HG03432 (cell line): ENCODE results near the gene SEPTIN11.

Experiments used
- ATAC-seq: cut with Tn5 transposase; IDR thresholded peaks from one replicate; pipeline ENCODE4 v1.9.1; 2021; ENCODE audit warnings: mild to moderate bottlenecking, moderate library complexity; ENCODE audit not compliant: unreplicated experiment

SEPTIN11 gene

GRCh38 chr4:76949276-76950051, at the start of gene SEPTIN11:
TSS of gene SEPTIN11 (plus strand) at chr4:76949752. CDS start at chr4:76949904, 152 bp downstream.
- peak; percentile 78 for ATAC-seq

- ATAC-seq: no peak
Observed at GRCh38 chr4:76902233-76902890, 47.2 kb upstream of the SEPTIN11 start.

- ATAC-seq: no peak
Observed at GRCh38 chr4:76904646-76905190, 44.8 kb upstream of the SEPTIN11 start.

- ATAC-seq: no peak
Observed at GRCh38 chr4:76905521-76905920, 44.0 kb upstream of the SEPTIN11 start.

- ATAC-seq: no peak
Observed at GRCh38 chr4:76909711-76910110, 39.8 kb upstream of the SEPTIN11 start.

- no peak for ATAC-seq
Observed at GRCh38 chr4:76920715-76921114, 28.8 kb upstream of the SEPTIN11 start.

GRCh38 chr4:76923619-76924357, 25.8 kb upstream of the SEPTIN11 start:
- no peak for ATAC-seq

GRCh38 chr4:76926841-76927240, 22.7 kb upstream of the SEPTIN11 start:
- ATAC-seq: no peak

- ATAC-seq: no peak
Observed at GRCh38 chr4:76930685-76931084, 18.9 kb upstream of the SEPTIN11 start.

- ATAC-seq: no peak
Observed at GRCh38 chr4:76931087-76931486, 18.5 kb upstream of the SEPTIN11 start.

GRCh38 chr4:76931576-76932276, 17.8 kb upstream of the SEPTIN11 start:
- ATAC-seq: no peak

- ATAC-seq: no peak
Observed at GRCh38 chr4:76939184-76939583, 10.4 kb upstream of the SEPTIN11 start.

GRCh38 chr4:76943129-76943620, 6.4 kb upstream of the SEPTIN11 start:
- ATAC-seq: no peak

- no peak for ATAC-seq
Observed at GRCh38 chr4:76943790-76944189, 5.8 kb upstream of the SEPTIN11 start.

- ATAC-seq: no peak
Observed at GRCh38 chr4:76947369-76947768, 2.2 kb upstream of the SEPTIN11 start.

- peak; percentile 52 for ATAC-seq
Observed at GRCh38 chr4:76948443-76949275, 893 bp upstream of the SEPTIN11 start.

GRCh38 chr4:76950052-76950955, 752 bp downstream of the SEPTIN11 start:
- ATAC-seq: peak; percentile 35

GRCh38 chr4:76950956-76951671, 1.6 kb downstream of the SEPTIN11 start:
- no peak for ATAC-seq
